GM21576 (cell line): ENCODE measurements around the gene ARHGEF6.

Source experiments
- ATAC-seq: cut with Tn5 transposase; IDR thresholded peaks from one replicate; pipeline ENCODE4 v1.9.1; 2021; ENCODE audit warnings: mild to moderate bottlenecking, moderate library complexity; ENCODE audit not compliant: unreplicated experiment

Gene ARHGEF6

DNA sequence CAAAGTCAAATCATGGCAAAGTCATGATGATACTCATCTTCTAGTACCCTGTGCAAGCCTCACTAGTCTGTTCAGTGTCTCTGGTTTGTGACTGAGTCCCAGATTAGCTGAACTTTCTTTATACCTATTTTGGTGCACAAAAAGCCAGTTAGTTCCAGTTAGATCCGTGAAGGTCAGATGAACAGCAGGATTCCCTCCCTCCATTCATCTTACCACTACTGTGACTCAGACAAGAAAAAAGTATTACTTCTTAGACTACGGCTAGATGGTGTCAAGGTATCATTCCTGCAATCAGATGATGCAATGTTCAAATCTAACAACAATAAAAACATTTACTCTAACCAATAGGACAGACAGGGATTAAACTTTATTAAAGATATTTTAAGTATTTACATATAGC is 30.4 kb downstream of the ARHGEF6 start:
- no peak for ATAC-seq

DNA sequence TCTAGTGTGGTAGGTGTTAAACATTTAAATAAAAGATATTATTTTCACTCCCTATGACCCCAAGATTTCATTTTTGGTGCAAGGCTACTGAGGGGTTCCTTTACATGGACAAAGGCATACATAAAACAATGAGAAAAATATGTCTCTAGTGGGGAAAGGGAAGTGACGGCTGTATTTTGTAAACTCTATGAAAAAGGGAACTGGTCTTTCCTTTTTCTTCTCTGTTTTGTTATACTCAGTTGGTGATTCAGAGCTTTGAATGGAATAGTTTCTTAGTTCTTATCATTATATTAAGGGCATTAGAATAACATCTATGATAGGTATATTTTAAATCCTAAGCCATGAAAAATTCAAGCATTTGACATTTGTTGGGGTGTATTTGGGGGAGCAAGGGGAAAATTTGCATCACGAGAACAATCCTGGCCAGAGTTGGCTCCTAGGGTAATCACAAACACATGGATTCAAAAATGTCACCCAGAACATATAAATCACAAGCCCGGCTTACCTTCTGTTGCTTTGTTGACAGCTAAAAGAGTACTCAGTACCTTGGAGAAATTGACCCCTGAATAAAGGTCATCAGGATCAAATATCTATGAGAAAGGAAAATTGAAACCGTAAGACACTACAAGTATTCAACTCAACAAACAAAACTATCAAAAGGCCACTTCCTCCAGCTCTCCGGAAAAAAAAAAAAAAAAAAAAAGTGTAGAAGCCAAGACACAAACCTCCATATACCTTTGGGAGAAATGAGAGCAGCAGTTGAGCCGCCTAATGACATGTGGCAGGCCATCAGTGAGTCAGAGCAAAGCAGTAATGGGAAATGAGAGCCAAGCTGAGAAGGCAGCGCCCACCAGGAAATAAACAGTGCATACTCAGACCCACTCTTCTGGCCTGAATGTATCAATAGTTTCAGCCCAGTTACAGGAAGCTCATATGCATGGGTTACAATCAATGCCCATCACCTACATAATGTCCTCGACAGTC is 33.4 kb downstream of the ARHGEF6 start:
- peak; percentile 74 for ATAC-seq

DNA sequence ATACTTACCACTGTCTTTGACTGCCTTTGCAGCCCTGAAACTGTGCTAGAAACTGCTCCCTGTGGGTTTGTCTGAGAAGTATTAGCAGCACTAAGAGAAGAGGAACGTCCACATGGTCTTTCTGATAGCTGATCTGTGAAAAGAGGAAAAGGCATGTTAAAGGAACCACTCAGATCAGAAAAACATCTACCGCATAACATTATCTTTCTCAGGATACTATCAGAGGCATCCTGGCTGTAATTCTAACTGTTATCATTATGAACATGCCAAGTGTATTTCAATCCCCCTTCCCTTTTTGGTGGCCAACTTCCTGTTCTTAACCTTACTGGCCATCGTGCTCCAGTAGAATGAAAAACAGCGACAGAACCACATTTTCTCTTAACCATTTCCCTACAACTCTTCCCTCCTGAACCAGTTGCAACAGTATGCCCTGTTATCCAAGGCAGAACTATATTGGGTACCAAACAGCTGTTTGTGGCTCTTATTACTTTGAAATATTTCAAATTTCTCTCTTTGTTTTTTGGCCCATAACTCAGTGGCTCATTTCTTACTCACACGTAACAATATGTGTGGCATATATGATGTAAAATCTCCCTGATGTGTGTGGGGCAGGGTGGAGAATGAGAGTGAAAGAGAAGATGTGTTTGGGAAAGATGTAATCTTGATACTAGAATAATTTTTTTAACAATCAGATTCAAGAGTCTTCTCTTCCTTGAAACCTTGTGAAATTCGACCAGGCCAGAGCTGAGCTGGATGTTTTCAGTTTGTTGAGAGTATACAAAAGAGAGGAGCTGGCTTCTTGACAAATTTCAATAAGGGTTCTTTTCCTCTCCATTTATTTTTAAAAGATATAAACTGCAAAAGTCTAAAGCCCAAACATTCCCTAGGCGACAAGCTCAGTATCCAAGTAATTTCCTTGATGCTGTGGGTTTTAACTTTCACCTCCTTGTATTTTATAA is 35.2 kb downstream of the ARHGEF6 start:
- ATAC-seq = no peak

DNA sequence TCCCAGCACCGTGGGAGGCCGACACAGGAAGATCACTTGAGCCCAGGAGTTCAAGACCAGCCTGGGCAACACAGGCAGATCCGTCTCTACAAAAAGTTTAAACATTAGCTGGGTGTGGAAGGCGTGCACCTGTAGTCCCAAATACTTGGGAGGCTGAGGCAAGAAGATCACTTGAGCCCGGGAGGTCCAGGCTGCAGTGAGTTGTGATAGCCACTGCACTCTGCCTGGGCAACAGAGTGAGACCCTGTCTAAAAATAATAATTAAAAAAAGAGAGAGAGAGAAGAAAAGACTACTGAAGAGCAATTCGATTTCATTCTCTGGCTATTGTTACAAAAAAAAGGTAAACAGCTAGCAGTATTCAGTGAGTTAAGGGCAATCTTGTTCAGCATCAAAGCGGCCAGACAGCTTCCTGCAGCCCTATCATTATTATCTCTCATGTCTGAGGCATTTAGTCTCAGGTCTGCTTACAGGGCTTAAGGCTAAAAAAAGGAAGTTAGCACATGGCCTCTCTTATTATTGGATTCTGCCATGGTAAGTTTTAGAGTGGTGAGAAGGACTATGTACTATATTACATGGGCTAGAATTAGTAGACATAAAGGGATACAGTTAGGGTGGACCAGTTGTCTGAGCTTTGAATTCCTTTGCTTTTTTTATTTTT is 37.9 kb downstream of the ARHGEF6 start:
- no peak for ATAC-seq

DNA sequence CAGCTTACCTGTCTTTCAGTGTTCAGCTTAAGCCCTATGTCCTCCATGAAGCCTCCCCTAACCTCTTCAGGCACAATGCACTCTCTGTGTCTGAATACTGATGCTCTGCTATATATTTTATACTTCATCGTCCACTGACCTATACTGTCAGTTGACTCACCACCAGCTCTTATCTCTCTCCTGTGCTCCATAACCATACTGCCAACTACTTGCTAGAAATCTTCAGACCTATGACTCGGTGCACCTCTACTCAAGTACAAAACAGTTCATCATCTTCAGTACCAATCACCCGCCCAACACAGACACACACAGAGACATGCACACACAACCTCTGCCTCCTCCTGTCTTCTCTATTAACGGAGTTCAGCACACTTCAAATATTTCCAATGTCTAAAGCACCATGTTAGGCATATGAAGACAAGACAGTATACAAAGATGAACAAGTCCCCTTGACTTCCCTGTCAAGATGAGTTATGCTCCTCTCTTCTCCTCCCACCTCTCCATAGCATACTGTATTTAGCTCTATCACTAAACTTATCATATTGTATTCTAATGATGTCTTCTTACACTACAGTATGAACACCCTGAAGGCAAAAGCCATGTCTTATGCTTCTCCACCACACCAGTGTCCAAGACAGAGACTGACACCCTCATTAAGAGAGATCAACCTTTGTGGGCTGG is 42.5 kb downstream of the ARHGEF6 start:
- no peak for ATAC-seq

DNA sequence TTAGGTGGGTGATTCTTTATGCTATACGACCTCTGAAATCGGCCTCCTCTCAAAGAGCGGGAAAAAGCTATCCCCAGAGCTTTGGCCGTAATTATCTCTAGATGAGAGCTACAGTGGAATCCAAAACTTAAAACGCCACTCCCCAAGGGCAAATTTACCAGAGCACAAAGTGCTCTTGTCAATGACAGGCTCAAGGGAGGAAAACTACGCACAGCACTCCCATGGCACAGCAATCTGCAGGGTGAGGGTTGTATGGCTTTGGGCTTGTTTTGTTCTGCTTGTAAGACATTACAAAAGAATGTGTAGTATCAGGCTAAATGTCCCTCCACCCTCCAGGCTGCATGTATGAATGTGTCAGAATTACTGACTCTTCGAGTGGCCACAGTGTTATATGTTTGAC is 44.0 kb downstream of the ARHGEF6 start:
- no peak for ATAC-seq

DNA sequence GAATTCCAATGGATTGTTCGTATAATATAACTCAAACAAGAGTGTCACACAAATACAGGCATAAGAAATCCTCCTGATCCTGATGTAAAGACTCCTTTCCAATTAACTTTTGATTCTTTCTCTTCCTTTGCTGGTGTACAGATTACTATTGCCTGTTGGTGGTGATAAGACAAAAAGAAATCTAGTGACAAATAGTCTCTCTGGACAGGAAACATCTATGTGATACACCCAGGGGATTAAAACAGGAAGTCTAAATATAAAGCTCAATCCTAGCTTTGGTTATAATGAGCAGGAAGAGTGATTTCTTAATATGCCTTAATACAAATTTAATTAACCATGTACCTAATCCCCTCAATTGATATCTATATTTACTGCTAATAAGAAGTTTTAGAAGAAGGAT is 45.1 kb downstream of the ARHGEF6 start:
- ATAC-seq = no peak

DNA sequence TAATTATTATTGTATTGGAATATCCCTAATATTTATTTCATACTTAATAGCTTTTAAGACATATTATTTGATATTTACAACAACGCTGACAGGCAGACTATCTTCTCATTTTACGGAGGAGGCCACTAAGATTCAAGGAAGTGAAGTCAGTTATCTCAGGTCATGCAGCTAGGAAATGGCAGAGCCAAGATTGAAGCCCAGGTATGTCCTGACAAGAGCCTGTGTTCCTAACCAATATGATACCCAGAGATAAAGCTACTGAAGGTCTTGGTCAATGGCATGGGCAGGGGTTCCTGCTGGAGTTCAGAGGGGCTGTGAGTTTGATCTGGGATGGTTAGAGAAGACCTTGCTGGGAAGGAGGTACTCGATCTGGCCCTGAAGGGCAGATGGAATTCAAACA is 47.1 kb downstream of the ARHGEF6 start:
- no peak for ATAC-seq

DNA sequence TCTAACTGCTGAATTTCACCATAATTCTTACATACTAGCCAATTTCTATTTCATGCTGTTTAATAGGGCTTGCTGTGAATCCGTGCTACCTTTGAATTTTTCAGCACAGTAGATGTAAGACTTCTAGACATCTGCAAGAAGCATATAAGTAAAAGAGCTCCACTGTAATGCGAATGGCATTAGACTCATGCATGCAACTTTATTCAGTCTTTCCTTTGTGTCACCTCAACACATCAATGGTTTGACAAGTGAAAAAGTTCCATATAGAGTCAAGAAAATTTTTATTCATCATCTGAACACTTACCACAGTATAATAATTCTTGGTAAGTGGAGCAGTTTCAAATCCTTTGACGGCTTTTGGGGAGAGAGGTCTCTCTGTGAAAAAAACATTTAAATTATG is 48.9 kb downstream of the ARHGEF6 start:
- ATAC-seq = no peak

DNA sequence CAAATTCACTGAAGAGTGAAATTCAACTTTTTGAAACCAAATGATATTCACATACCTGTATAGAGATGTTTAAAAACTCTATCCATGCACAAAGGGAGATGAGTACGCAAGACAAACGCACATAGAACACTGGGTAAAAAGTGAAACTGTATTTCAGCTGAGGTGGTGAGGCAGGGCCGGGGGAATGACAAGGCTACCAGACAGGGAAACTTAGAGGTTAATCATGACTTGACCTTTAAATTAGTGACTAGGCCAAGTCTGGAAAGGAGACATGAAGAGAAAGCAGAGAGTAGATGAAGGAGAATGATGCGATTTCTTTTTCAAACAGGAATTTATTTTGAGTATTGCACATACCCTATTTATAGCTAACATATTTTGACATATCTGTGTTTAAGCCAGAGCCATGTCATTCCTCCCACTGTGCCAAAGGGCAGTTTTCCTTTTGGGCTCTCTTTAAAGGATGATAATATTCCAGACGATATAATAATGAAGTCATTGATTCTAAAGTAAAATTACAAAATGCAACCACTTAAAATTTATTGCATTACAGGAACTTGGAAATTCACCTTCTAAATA is 49.4 kb downstream of the ARHGEF6 start:
- ATAC-seq = no peak

DNA sequence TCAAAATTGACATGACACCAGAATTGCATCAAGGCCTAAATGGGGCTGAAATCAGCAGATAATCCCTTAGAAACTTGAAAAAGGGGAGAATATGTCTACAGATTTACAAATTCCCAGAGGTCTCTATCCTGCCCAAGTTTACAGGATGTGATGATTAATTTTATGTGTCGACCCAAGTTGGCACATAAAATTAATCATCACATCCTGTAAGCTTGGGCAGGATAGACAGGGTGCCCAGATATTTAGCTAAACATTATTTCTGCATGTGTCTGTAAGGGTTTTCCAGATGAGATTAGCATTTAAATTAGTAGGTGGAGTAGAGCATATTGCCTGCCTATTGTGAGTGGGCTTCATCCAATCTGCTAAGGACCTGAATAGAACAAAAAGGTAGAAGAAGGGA is 52.3 kb downstream of the ARHGEF6 start:
- ATAC-seq = no peak

DNA sequence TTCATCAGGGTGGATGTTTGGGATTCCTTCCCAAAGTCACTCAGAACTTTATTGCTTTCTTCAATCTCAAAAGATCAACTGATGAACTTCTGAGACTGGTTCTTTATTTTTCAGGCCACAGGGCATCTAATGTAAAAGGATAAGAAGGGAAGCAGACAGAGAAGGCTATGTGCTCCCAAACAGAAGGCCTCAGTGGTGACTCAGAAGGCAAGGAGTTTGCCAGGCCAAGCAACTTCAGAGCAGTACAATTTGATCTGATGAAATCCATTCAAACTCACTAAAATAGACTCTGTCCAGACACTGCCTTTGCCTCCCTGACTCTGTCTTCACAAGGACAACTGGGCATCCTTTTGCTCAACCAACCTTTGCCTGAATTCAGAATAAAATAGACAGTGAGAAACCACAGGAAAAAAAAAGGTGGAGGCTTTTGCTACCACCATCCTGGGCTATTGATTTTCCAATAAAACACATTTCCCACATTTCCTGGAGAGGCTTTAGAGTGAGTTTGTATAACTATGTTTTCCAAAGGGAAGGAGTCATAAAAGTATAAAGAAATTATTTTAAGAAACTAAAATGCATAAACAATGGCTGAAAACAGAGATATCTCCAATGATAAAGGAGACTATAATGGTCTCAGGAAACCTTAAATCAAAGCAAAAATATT is 55.2 kb downstream of the ARHGEF6 start:
- ATAC-seq = no peak

DNA sequence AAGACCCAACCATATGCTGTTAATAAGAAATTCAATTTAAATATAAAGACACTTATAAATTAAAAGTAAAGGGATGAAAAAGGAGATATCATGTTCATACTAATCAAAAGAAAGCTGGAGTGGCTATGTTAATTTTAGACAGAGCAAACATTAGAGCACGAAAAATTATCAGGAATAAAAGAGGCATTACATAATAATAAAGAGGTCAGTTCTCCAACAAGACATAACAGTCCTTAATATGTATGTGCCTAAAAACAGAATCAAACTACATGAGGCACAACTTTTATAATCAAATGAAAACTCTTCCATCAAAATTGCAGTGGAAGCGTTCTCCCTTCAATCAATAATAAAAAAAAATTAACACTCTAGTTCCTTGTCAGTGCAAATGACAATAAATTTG is 62.6 kb downstream of the ARHGEF6 start:
- ATAC-seq = no peak

DNA sequence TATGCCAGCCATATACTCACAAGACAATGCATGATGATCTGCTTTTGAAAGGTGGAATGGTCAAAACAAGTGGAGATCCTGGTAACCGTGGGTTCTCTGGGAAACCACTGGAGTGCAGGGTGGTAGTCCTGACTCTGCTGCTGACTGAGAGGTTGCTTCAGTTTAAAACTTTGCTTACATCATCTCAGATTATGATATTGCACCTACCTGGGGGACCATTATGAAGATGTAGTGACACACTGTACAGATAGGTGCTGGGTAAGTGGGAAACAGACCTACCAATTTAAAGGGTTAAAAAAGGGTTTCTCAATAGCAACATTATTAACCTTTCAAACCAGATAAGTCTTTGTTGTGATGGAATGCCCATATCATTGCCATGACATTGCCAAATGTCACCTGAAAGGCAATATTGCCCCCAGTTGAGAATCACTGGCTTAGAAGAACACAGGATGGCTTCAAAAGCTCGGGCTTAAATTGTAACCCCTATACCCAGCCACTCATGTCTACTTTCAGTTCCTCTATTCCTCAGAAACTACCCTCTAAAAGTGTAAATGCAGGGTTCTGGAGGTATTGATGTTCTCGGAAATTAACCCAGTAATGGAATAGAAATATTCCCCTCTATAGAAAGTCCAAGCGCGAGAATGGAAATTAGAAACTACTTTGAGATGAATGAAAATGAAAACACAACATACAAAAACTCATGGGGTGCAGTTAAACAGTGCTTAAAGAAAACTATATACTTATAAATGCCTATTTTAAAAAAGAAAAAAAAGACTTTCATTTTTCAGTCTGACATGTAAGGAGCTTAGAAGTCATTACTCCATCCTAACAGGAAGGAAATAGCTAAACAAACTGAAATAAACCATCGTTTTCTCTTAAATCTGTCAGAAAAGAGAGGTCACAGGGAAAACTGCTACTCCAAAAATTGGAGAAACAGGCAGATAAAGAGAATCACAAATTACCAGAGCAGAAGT is 65.8 kb downstream of the ARHGEF6 start:
- ATAC-seq = peak; percentile 88

DNA sequence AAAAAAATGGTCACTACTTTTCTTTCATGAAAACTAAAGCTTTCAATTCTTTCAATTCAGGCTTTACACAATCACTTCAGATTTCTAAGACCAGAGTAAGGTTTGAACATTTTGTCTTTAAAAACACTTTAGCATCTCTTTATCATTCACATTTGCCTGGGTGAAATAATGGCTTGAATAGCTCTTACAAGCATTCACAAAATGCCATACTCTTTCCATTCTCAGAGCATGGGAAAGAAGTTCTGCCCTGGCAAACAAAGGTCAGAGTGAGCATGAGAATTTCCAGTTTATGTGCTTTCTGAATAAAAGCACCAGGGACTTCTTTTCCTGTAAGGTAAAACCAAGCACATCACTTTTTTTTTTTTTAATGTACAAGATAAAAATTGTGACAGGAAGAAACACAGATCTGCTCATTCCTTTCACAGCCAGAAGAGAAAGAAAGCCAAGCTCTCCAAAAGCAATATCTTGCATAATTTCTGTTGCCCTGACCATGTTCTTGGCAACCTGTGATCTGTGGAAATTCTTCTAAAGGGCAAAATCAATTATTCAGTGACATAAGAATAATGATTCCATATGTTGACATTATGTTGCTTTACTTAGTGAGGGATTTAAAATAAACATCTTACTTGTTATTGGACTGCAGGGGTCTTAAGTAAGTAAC is 68.0 kb downstream of the ARHGEF6 start:
- no peak for ATAC-seq

DNA sequence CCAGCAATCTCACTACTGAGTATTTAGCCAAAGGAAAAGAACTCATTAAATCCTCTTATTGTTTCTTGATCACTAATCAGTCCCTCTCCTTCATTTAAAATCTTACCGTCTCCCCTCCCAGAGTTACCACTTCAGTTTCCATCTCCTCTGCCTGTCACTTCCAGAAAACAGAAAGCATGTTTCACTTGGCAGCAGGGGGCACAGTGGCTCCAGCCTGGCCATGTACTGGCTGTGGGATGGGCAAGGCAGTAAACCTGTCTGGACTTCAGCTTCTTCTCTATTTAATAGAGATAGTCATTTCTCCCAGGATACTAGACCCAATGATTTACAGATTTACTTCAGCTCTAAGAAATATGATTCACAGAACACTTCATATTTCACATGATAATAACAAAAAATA is 69.6 kb downstream of the ARHGEF6 start:
- ATAC-seq = no peak

DNA sequence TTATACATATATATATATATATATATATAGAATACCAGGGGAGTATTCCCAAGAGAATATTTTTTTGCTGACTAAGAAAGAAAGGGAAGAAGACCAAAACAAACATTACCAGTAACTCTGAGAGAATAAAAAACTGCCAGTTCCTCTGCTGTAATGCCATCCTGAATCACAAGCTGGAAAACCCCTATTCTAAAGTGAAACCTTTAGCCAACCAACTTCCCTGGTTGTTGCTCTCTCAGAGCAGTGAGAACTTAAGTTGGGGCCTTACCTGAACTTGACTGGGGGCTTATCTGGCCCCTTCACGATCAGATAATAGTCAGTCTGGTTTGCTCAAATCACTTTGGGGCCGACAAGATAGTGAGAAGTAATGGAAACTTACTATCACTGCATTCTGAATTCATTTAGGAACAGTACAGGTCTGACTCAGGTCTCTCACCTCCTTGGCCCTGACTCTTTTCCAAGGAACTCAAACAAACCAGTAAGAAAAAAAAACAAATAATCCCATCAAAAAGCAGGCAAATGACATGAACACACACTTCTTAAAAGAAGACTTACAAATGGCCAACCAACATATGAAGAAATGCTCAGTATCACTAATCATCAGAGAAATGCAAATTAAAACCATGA is 70.3 kb downstream of the ARHGEF6 start:
- ATAC-seq = no peak

DNA sequence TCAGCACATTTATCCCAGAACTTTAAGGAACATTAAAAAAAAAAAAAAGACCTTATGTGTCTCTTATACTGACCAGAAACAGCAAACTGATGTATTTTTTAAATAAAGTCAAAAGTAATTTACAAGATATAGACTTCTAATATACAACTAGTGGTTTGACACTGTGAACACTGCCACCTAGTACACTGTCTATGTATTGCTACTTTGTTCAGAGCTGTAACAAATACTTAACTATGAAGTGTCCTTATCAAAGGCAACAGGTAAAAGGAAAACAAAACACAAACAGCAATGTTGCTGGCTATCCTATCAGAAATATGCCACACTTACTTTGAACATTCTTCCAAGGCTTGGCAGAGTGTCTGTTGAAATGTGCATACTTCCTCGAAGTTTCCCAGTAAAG is 72.4 kb downstream of the ARHGEF6 start:
- ATAC-seq = no peak
